ENCODE measurements around the gene LDLRAP1.

The LDLRAP1 gene

GRCh38 chr1:25566730-25567341, 23.4 kb downstream of the LDLRAP1 start:
- TF ChIP-seq POLR2AphosphoS5 (IDR thresholded peaks at IDR 0.05; ENCODE audit: low read depth, low read length), result no peak
- no peak for TF ChIP-seq POLR2A (IDR thresholded peaks at IDR 0.05; ENCODE audit: low read depth, low read length)
- no peak for TF ChIP-seq TAF1 (IDR thresholded peaks at IDR 0.05; ENCODE audit: borderline replicate concordance, low read depth, low read length)
- no peak for DNase-seq (ENCODE audit: insufficient read length)
- no peak for FAIRE-seq

DNA sequence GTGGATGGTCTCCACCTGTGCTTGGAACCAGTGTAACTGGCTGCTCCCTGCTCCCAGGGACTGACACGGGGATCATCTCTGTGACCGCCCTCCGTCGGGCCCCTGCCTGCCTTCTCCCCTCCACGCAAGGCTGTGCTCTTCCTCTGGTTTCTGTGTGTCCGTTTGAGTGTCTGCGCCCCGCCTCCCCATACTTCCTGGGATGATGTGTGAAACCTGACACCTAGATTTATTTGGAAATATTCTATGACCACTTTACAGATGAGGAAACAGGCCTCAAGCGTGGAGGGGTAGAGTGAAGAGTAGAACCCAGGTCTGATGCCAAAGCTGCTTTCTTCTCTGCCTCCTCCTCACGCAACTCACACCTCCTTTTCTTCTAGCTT, 24.3 kb downstream of the LDLRAP1 start:
- no peak for DNase-seq (ENCODE audit: insufficient read length)
- no peak for TF ChIP-seq POLR2AphosphoS5 (IDR thresholded peaks at IDR 0.05; ENCODE audit: low read depth, low read length)
- no peak for TF ChIP-seq TAF1 (IDR thresholded peaks at IDR 0.05; ENCODE audit: borderline replicate concordance, low read depth, low read length)
- no peak for TF ChIP-seq POLR2A (IDR thresholded peaks at IDR 0.05; ENCODE audit: low read depth, low read length)
- no peak for FAIRE-seq

DNA sequence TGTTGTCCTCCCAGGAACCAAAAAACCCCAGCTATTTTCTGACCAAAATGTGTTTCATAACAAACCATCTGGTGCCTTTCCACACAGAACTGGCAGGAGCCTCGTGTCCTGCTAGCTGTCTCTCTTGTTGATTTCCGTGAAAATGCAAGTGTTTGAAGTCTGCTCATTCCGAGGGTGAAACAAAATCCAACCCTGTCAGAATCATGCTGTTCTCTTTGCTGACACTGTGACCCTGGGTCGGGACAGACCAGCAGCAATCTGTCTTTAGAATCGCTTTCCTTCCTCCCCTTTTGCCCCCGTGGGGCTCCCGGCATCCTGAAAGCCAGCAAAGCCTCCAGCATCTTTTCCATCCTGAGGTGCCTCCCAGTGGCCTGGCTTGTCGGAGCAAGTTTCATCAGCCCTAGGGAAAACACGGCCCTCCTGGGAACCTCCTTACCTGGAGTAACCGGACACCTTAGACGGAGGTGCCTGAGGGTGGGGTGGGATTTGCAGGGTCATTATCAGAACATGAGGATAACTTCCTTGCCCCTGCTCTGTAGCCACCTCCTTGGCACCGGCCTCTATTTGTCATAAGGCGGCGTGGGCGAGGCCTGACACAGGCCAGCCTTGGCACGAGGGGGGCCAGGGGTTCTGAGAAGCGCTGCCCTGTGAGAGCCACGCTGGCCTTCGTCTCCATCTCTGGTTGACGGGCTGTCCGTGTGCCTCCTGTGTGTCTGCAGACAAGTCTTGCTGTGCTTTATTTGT, 24.9 kb downstream of the LDLRAP1 start:
- FAIRE-seq (no peak), DNase-seq (ENCODE audit: insufficient read length) (no peak)
- no peak for TF ChIP-seq POLR2A (IDR thresholded peaks at IDR 0.05; ENCODE audit: low read depth, low read length)
- TF ChIP-seq TAF1 (IDR thresholded peaks at IDR 0.05; ENCODE audit: borderline replicate concordance, low read depth, low read length), result no peak
- no peak for TF ChIP-seq POLR2AphosphoS5 (IDR thresholded peaks at IDR 0.05; ENCODE audit: low read depth, low read length)

DNA sequence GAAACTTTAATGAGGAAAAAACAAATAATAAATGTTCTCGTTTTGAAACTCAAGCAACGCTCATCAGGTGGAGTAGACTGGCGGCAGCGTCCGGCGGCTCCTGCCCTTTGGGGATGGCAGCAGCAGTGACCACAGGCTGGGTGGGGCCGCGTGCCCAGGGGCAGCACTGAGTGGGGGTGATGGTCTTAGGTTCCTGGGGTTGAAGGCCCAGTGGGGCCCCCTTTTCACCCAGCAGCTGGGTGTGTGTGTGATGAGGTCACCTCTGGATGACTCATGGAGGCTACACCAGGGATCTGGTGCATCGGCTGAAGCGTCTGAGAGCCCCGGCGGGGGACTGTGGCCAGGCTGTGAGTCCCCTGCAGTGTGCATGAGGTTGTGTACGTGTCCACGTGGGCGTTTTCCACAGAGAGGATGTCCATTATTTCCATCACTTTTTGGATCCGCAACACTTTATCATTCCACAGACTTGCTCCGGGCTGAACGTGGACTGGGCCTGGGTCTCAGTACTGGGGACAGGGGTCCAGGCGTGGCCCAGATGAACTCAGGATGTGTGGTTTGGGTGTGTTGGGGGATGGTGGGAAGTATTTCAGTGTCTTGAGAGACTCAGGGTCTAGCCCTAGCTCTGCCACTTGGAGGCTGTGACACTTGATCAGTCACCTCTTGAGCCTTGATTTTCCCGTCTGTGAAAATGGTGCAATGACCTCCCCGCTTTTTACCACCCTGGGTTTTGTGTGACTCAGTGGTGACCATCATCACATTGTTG, 25.6 kb downstream of the LDLRAP1 start:
- DNase-seq (ENCODE audit: insufficient read length) (no peak), FAIRE-seq (no peak)
- TF ChIP-seq POLR2A (IDR thresholded peaks at IDR 0.05; ENCODE audit: low read depth, low read length) (no peak), TAF1 (IDR thresholded peaks at IDR 0.05; ENCODE audit: borderline replicate concordance, low read depth, low read length) (no peak), POLR2AphosphoS5 (IDR thresholded peaks at IDR 0.05; ENCODE audit: low read depth, low read length) (no peak)

- TF ChIP-seq POLR2AphosphoS5 (IDR thresholded peaks at IDR 0.05; ENCODE audit: low read depth, low read length) (no peak), TAF1 (IDR thresholded peaks at IDR 0.05; ENCODE audit: borderline replicate concordance, low read depth, low read length) (no peak), POLR2A (IDR thresholded peaks at IDR 0.05; ENCODE audit: low read depth, low read length) (no peak)
- DNase-seq (ENCODE audit: insufficient read length) (no peak), FAIRE-seq (no peak)
These were observed 26.4 kb downstream of the LDLRAP1 start for GRCh38 chr1:25569597-25570396.

DNA sequence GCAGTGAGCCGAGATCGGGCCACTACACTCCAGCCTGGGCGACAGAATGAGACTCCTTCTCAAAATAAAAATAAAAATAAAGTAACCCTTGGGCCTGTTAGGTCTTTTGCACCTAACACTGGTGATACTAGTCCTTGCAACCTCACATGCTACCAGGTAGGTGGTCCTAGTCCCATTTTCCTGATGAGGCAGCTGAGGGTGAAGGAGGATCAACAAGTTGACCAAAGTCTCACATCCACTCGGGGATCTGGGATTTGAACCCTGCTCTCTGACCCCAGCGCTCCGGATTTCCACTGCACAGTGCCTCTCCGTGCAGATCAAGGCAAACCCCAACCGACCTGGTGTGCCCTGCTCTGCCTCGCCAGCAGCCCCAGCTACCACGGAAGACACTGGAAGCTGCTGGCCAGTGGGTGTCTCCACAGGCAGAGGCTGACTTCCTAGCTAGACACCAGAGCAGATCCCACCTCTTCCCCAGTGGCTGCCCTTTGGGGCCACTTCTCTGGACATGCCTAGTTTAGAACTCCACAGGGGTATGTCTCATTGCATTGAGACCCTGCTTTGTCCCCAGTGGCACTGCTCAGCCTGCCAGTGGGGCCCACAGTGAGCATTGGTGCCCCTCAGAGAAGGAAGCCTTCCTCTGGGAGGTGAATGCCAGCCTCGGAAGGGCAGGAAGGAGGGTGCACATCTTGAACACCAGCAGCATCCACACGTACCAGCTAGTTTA, 27.6 kb downstream of the LDLRAP1 start:
- TF ChIP-seq POLR2A (IDR thresholded peaks at IDR 0.05; ENCODE audit: low read depth, low read length) (no peak), TAF1 (IDR thresholded peaks at IDR 0.05; ENCODE audit: borderline replicate concordance, low read depth, low read length) (no peak), POLR2AphosphoS5 (IDR thresholded peaks at IDR 0.05; ENCODE audit: low read depth, low read length) (no peak)
- no peak for FAIRE-seq
- no peak for DNase-seq (ENCODE audit: insufficient read length)

DNA sequence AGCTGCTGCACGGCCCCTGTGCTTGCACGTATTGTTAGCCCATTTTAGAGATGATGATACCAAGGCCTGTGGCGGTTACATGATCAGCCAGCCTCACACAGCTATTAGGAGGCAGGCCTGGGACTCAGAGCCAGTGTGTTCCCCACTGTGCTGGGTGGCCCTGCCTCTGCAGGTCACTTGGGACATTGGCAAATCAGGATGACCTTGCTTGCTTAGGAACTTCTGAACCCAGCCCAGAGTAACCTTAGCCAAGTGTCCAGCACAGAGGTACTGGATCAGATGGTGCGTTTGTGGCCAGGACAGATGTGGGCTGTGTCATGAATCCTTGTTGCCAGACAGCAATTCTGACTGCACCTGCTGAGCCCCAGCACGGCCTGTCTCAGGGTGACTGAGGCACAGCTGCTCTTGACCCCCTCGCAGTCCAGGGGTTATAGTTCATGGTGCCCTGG, 28.1 kb downstream of the LDLRAP1 start:
- no peak for TF ChIP-seq POLR2A (IDR thresholded peaks at IDR 0.05; ENCODE audit: low read depth, low read length)
- DNase-seq (ENCODE audit: insufficient read length), result no peak
- no peak for FAIRE-seq

GRCh38 chr1:25572107-25572506, 28.7 kb downstream of the LDLRAP1 start:
- no peak for FAIRE-seq
- DNase-seq (ENCODE audit: insufficient read length), result no peak
- no peak for TF ChIP-seq TAF1 (IDR thresholded peaks at IDR 0.05; ENCODE audit: borderline replicate concordance, low read depth, low read length)
- TF ChIP-seq POLR2AphosphoS5 (IDR thresholded peaks at IDR 0.05; ENCODE audit: low read depth, low read length), result no peak
- no peak for TF ChIP-seq POLR2A (IDR thresholded peaks at IDR 0.05; ENCODE audit: low read depth, low read length)

DNA sequence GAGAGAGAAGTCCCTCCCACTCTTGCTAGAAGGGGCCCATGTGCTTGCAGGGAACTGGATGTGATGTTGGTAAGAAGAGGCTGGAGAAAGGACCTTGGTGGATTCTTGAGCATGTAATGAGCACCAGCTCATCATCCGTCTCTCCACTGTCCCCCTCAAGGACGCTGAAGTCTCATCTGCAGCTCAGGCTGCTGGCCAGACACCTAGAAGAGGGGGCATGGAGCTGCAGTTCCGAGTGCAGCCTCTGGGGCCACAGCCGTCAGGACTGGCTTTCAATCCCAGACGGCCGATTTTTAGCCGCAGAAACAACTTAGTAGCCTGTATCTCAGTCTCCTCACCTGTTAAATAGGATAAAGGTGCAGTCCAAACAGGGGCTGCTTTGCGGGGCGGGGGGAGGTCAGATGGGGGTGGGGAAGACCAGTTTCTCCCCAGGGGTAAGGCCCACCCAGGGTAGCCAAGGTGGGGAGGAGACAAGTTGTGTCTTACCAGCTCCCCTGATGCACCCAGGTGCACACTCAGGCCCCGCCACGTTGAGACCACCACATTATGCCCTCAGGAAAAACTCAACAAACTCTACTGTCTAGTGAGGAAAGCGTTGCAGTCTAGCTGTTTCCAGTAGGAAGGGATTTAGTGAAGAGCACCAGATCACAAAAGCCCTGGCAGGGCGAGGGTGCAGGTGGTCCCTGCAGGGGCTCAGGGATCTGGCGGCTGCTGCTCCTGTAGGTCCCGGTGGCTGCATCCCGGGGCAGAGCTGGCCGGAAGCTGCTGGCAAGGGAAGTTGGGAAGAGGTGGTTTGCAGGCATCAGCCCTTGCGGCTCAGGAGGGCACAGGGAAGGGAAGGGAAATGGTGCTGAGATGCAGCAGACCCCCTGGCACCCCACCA, 29.5 kb downstream of the LDLRAP1 start:
- FAIRE-seq (no peak), DNase-seq (ENCODE audit: insufficient read length) (peak; percentile 73)
- TF ChIP-seq POLR2AphosphoS5 (IDR thresholded peaks at IDR 0.05; ENCODE audit: low read depth, low read length) (no peak), POLR2A (IDR thresholded peaks at IDR 0.05; ENCODE audit: low read depth, low read length) (no peak), TAF1 (IDR thresholded peaks at IDR 0.05; ENCODE audit: borderline replicate concordance, low read depth, low read length) (no peak)

DNA sequence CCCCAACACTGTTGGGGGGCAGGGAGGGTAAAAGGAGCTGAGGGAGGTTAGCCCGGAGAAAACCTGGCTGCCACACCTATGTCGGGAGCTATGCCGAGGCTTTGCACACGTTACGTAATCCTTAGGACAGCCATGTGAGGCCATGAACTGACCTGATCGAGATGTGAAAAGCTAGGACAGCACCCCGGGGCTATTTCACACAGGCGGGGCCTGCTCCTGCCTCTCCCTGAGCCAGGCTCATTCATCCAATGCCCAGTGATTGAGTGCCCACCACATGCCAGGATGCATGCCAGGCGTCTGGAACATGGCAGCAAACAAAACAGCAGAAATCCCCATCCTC, 30.2 kb downstream of the LDLRAP1 start:
- TF ChIP-seq POLR2A (IDR thresholded peaks at IDR 0.05; ENCODE audit: low read depth, low read length), result no peak
- TF ChIP-seq TAF1 (IDR thresholded peaks at IDR 0.05; ENCODE audit: borderline replicate concordance, low read depth, low read length), result no peak
- no peak for TF ChIP-seq POLR2AphosphoS5 (IDR thresholded peaks at IDR 0.05; ENCODE audit: low read depth, low read length)
- DNase-seq (ENCODE audit: insufficient read length) (no peak), FAIRE-seq (no peak)

Measured in GM12892 (cell line).